Measurements from ENCODE around the gene PAEP. TPM values are rescaled to one million over a fixed set of nuclear protein-coding genes. Genes with fewer than 3 reads are reported as not detected.

Gene PAEP
- total RNA-seq, 1 donor from 2014 or later, result 0.39 TPM

GRCh38 chr9:135565636-135566035 lies 4.1 kb downstream of the PAEP start:
- TF ChIP-seq CTCF (IDR thresholded peaks at IDR 0.05; ENCODE audit: insufficient read depth, low read depth, low read length) (no peak), EZH2 (IDR thresholded peaks at IDR 0.05; ENCODE audit: insufficient read depth, low read length) (no peak)
- Histone ChIP-seq H4K20me1 (ENCODE audit: insufficient read depth, low read length) (no peaks in the 10 kb centered on the region), H3K4me1 (ENCODE audit: insufficient read depth, low read length) (no peaks in the 10 kb centered on the region), H3K79me2 (ENCODE audit: insufficient read depth, low read length) (no peaks in the 10 kb centered on the region), H3K4me3 (ENCODE audit: insufficient read depth, low read depth, low read length) (no peak overlapping the region), H3K4me2 (ENCODE audit: low read length) (no peak overlapping the region), H2AFZ (ENCODE audit: low read depth, low read length) (no peak overlapping the region), H3K9me3 (ENCODE audit: insufficient read depth, low read depth, low read length) (peaks cover 5% of the 10 kb centered on the region), H3K27me3 (ENCODE audit: insufficient read depth, low read length) (no peaks in the 10 kb centered on the region), H3K9ac (ENCODE audit: low read length) (no peak overlapping the region), H3K36me3 (ENCODE audit: insufficient read depth, low read length) (no peaks in the 10 kb centered on the region), H3K27ac (ENCODE audit: low read depth, low read length) (no peak overlapping the region)
- Mint-ChIP-seq H3K36me3 (ENCODE audit: low read depth, unreplicated experiment) (no peaks in the 10 kb centered on the region), H3K27ac (ENCODE audit: unreplicated experiment) (no peak overlapping the region), H3K4me3 (ENCODE audit: unreplicated experiment) (no peak overlapping the region), H3K27me3 (ENCODE audit: low read depth, unreplicated experiment) (peaks cover 21% of the 10 kb centered on the region), H3K4me1 (ENCODE audit: low read depth, unreplicated experiment) (no peaks in the 10 kb centered on the region), H3K9me3 (ENCODE audit: unreplicated experiment) (peaks cover 18% of the 10 kb centered on the region)
- DNase-seq (ENCODE audit: low read depth), result no peak
- no peak for FAIRE-seq

GRCh38 chr9:135566552-135566951 lies 5.0 kb downstream of the PAEP start:
- H3K27ac Mint-ChIP-seq (ENCODE audit: unreplicated experiment), result no peak overlapping the region
- H3K9me3 ChIP-seq (ENCODE audit: insufficient read depth, low read depth, low read length), result peaks cover 5% of the 10 kb centered on the region
- no peak overlapping the region for H3K4me3 Mint-ChIP-seq (ENCODE audit: unreplicated experiment)
- peaks cover 21% of the 10 kb centered on the region for H3K27me3 Mint-ChIP-seq (ENCODE audit: low read depth, unreplicated experiment)
- H3K4me2 ChIP-seq (ENCODE audit: low read length), result no peak overlapping the region
- H3K9me3 Mint-ChIP-seq (ENCODE audit: unreplicated experiment), result peaks cover 18% of the 10 kb centered on the region
- H3K4me1 Mint-ChIP-seq (ENCODE audit: low read depth, unreplicated experiment), result no peaks in the 10 kb centered on the region
- no peaks in the 10 kb centered on the region for H4K20me1 ChIP-seq (ENCODE audit: insufficient read depth, low read length)
- no peak overlapping the region for H3K9ac ChIP-seq (ENCODE audit: low read length)
- TF ChIP-seq CTCF (IDR thresholded peaks at IDR 0.05; ENCODE audit: insufficient read depth, low read depth, low read length), result no peak
- TF ChIP-seq EZH2 (IDR thresholded peaks at IDR 0.05; ENCODE audit: insufficient read depth, low read length), result no peak
- no peaks in the 10 kb centered on the region for H3K4me1 ChIP-seq (ENCODE audit: insufficient read depth, low read length)
- H3K27ac ChIP-seq (ENCODE audit: low read depth, low read length), result no peak overlapping the region
- H2AFZ ChIP-seq (ENCODE audit: low read depth, low read length), result no peak overlapping the region
- no peak for FAIRE-seq
- H3K79me2 ChIP-seq (ENCODE audit: insufficient read depth, low read length), result no peaks in the 10 kb centered on the region
- no peak for DNase-seq (ENCODE audit: low read depth)
- no peaks in the 10 kb centered on the region for H3K27me3 ChIP-seq (ENCODE audit: insufficient read depth, low read length)
- no peaks in the 10 kb centered on the region for H3K36me3 Mint-ChIP-seq (ENCODE audit: low read depth, unreplicated experiment)
- H3K36me3 ChIP-seq (ENCODE audit: insufficient read depth, low read length), result no peaks in the 10 kb centered on the region
- no peak overlapping the region for H3K4me3 ChIP-seq (ENCODE audit: insufficient read depth, low read depth, low read length)

GRCh38 chr9:135567311-135567710 lies 5.8 kb downstream of the PAEP start:
- no peaks in the 10 kb centered on the region for H3K79me2 ChIP-seq (ENCODE audit: insufficient read depth, low read length)
- TF ChIP-seq CTCF (IDR thresholded peaks at IDR 0.05; ENCODE audit: insufficient read depth, low read depth, low read length), result no peak
- H3K36me3 ChIP-seq (ENCODE audit: insufficient read depth, low read length), result no peaks in the 10 kb centered on the region
- peaks cover 5% of the 10 kb centered on the region for H3K9me3 ChIP-seq (ENCODE audit: insufficient read depth, low read depth, low read length)
- Mint-ChIP-seq H3K27me3 (ENCODE audit: low read depth, unreplicated experiment) (peaks cover 21% of the 10 kb centered on the region), H3K27ac (ENCODE audit: unreplicated experiment) (no peak overlapping the region), H3K4me1 (ENCODE audit: low read depth, unreplicated experiment) (no peaks in the 10 kb centered on the region), H3K36me3 (ENCODE audit: low read depth, unreplicated experiment) (no peaks in the 10 kb centered on the region), H3K9me3 (ENCODE audit: unreplicated experiment) (peaks cover 18% of the 10 kb centered on the region), H3K4me3 (ENCODE audit: unreplicated experiment) (no peak overlapping the region)
- FAIRE-seq (no peak), DNase-seq (ENCODE audit: low read depth) (no peak)
- H3K27me3 ChIP-seq (ENCODE audit: insufficient read depth, low read length), result no peaks in the 10 kb centered on the region
- no peak overlapping the region for H3K27ac ChIP-seq (ENCODE audit: low read depth, low read length)
- no peaks in the 10 kb centered on the region for H3K4me1 ChIP-seq (ENCODE audit: insufficient read depth, low read length)
- H3K4me2 ChIP-seq (ENCODE audit: low read length), result no peak overlapping the region
- no peaks in the 10 kb centered on the region for H4K20me1 ChIP-seq (ENCODE audit: insufficient read depth, low read length)
- no peak overlapping the region for H3K9ac ChIP-seq (ENCODE audit: low read length)
- no peak overlapping the region for H3K4me3 ChIP-seq (ENCODE audit: insufficient read depth, low read depth, low read length)
- H2AFZ ChIP-seq (ENCODE audit: low read depth, low read length), result no peak overlapping the region

Measured in astrocyte (in vitro differentiated cells and primary cell).